Measurements from ENCODE around the gene LRCH3. TPM values are rescaled to one million over a fixed set of nuclear protein-coding genes. Genes with fewer than 3 reads are reported as not detected.

The LRCH3 gene
- polyA plus RNA-seq, 10 donors: 18.0 to 49.0 (median 28.0) TPM

GRCh38 chr3:197790033-197790432 is 1.0 kb upstream of the LRCH3 start:
- DNase-seq: no peak

GRCh38 chr3:197791892-197792647 is 1.0 kb downstream of the LRCH3 start:
- DNase-seq: peak in 2 of 3 donors; percentile 11 to 34

- no peak for DNase-seq
Observed at GRCh38 chr3:197793247-197793646, 2.2 kb downstream of the LRCH3 start.

GRCh38 chr3:197794115-197794514 is 3.1 kb downstream of the LRCH3 start:
- DNase-seq: no peak

- DNase-seq: no peak
Observed at GRCh38 chr3:197795200-197795599, 4.1 kb downstream of the LRCH3 start.

GRCh38 chr3:197796087-197796486 is 5.0 kb downstream of the LRCH3 start:
- DNase-seq: no peak

GRCh38 chr3:197798863-197799262 is 7.8 kb downstream of the LRCH3 start:
- DNase-seq: no peak

- no peak for DNase-seq
Observed at GRCh38 chr3:197800379-197800778, 9.3 kb downstream of the LRCH3 start.

- no peak for DNase-seq
Observed at GRCh38 chr3:197801891-197802778, 11.1 kb downstream of the LRCH3 start.

- DNase-seq: no peak
Observed at GRCh38 chr3:197802779-197803459, 11.9 kb downstream of the LRCH3 start.

GRCh38 chr3:197804511-197804910 is 13.5 kb downstream of the LRCH3 start:
- no peak for DNase-seq

- no peak for DNase-seq
Observed at GRCh38 chr3:197807969-197808587, 17.0 kb downstream of the LRCH3 start.

GRCh38 chr3:197809356-197810020 is 18.4 kb downstream of the LRCH3 start:
- DNase-seq: peak; percentile 41 to 60 (median 57)

GRCh38 chr3:197810901-197811300 is 19.8 kb downstream of the LRCH3 start:
- no peak for DNase-seq

- DNase-seq: peak; percentile 30 to 50 (median 46)
Observed at GRCh38 chr3:197811343-197811742, 20.3 kb downstream of the LRCH3 start.

- no peak for DNase-seq
Observed at GRCh38 chr3:197814372-197814771, 23.3 kb downstream of the LRCH3 start.

GRCh38 chr3:197820550-197821335 is 29.7 kb downstream of the LRCH3 start:
- no peak for DNase-seq

GRCh38 chr3:197829397-197830045 is 38.5 kb downstream of the LRCH3 start:
- DNase-seq: no peak

- DNase-seq: no peak
Observed at GRCh38 chr3:197830308-197830966, 39.4 kb downstream of the LRCH3 start.
